SK-N-SH (cell line): ENCODE measurements around the gene NOD1. TPM values are rescaled to one million over a fixed set of nuclear protein-coding genes. Genes with fewer than 3 reads are reported as not detected.

Source experiments
- CTCF ChIA-PET: fragments of 300-600, 350-600 bp; formaldehyde crosslinking; extraction: SDS; loops from one replicate; lab custom pipeline; 2021; lab: Yijun Ruan, JAX
- POLR2A ChIA-PET: fragments of 350-600 bp; sonication (Branson Sonifier 250); formaldehyde crosslinking; extraction: SDS; loops from one replicate; lab custom pipeline; 2020; ENCODE audit warnings: antibody characterized with exemption, inconsistent platforms; lab: Yijun Ruan, JAX
- DNase-seq: peaks from one replicate; pipeline ENCODE4 v3.0.0; 2012
- H2AFZ ChIP-seq: fragments of 200-600 bp; sonication (generic); 2 replicates; pipeline ENCODE4 v1.8.1; 2016; ENCODE audit warnings: antibody characterized with exemption, mild to moderate bottlenecking, low read depth
- H3F3A ChIP-seq: fragments of 200-600 bp; sonication (generic); replicated peaks from 2 replicates; pipeline ENCODE3; 2016; ENCODE audit warnings: antibody characterized with exemption, mild to moderate bottlenecking; ENCODE audit not compliant: insufficient read depth
- H3K27ac ChIP-seq, 2 experiments: fragments of 200-500 bp in 1 of 2; fragments of 200-600 bp in 1 of 2; sonication (Bioruptor generic) in 1 of 2; sonication (generic), shearing (Covaris generic) in 1 of 2; 2 replicates each; pipeline versions ENCODE4 v1.5.1 to v1.6.1; 2014 to 2016; ENCODE audit warnings: low read depth in 2 of 2, inconsistent platforms in 1 of 2, low read length in 1 of 2, mild to moderate bottlenecking in 1 of 2, mixed read lengths in 1 of 2
- H3K27me3 ChIP-seq: fragments of 200-600 bp; sonication (generic), shearing (Covaris generic); 2 replicates; pipeline ENCODE4 v1.6.1; 2016; ENCODE audit warnings: mixed run types; ENCODE audit not compliant: insufficient read depth
- H3K36me3 ChIP-seq, 2 experiments: fragments of 200-500 bp in 1 of 2; fragments of 200-600 bp in 1 of 2; sonication (Bioruptor generic) in 1 of 2; sonication (generic) in 1 of 2; replicated peaks in 1 of 2; 2 replicates each; pipeline versions ENCODE3 to v1.5.1; 2014 to 2016; ENCODE audit warnings: low read length in 1 of 2, mild to moderate bottlenecking in 1 of 2; ENCODE audit not compliant: insufficient read depth in 2 of 2, control insufficient read depth in 1 of 2
- H3K4me1 ChIP-seq, 2 experiments: fragments of 200-500 bp in 1 of 2; fragments of 200-600 bp in 1 of 2; sonication (Bioruptor generic) in 1 of 2; sonication (generic), shearing (Covaris generic) in 1 of 2; 2 replicates each; pipeline versions ENCODE4 v1.5.1 to v1.6.1; 2014 to 2016; ENCODE audit warnings: low read depth in 1 of 2, low read length in 1 of 2, mixed run types in 1 of 2; ENCODE audit not compliant: insufficient read depth in 2 of 2, control insufficient read depth in 1 of 2
- H3K4me2 ChIP-seq: fragments of 200-600 bp; sonication (generic), shearing (Covaris generic); 2 replicates; pipeline ENCODE4 v1.6.1; 2017; ENCODE audit warnings: mixed run types
- H3K4me3 ChIP-seq, 2 experiments: fragments of 200-500 bp in 1 of 2; fragments of 200-600 bp in 1 of 2; sonication (Bioruptor generic) in 1 of 2; sonication (generic), shearing (Covaris generic) in 1 of 2; 2 replicates each; pipeline versions ENCODE4 v1.5.1 to v1.8.1; 2014 to 2016; ENCODE audit warnings: low read depth in 2 of 2, inconsistent platforms in 1 of 2, low read length in 1 of 2, mild to moderate bottlenecking in 1 of 2, mixed read lengths in 1 of 2, moderate library complexity in 1 of 2
- H3K79me2 ChIP-seq: fragments of 200-600 bp; sonication (generic); 2 replicates; pipeline ENCODE4 v1.8.1; 2017; ENCODE audit warnings: mild to moderate bottlenecking; ENCODE audit not compliant: insufficient read depth
- H3K9ac ChIP-seq: fragments of 200-600 bp; sonication (generic); 2 replicates; pipeline ENCODE4 v1.6.1; 2017; ENCODE audit warnings: mixed run types
- H3K9me2 ChIP-seq: fragments of 200-600 bp; sonication (generic); 2 replicates; pipeline ENCODE4 v1.6.1; 2017; ENCODE audit warnings: mixed run types
- H3K9me3 ChIP-seq: fragments of 200-600 bp; sonication (generic); 2 replicates; pipeline ENCODE4 v1.6.1; 2017; ENCODE audit warnings: mixed run types, mild to moderate bottlenecking, moderate library complexity
- H4K20me1 ChIP-seq: fragments of 200-600 bp; sonication (generic); 2 replicates; pipeline ENCODE4 v1.6.1; 2017; ENCODE audit warnings: mild to moderate bottlenecking, mixed run types; ENCODE audit not compliant: insufficient read depth
- CHD2 ChIP-seq: fragments of 150-350 bp; IDR thresholded peaks from 2 replicates; pipeline ENCODE4 v1.6.1; 2018; ENCODE audit warnings: low read length; ENCODE audit not compliant: partially characterized antibody
- ELF1 ChIP-seq: IDR thresholded peaks from 2 replicates; pipeline ENCODE4 v1.4.0; 2012
- FOXM1 ChIP-seq: IDR thresholded peaks from 2 replicates; pipeline ENCODE4 v1.4.0; 2012; ENCODE audit warnings: low read depth, mild to moderate bottlenecking
- GABPA ChIP-seq: IDR thresholded peaks from 2 replicates; pipeline ENCODE4 v1.4.0; 2012; ENCODE audit warnings: low read depth, mild to moderate bottlenecking
- GATA2 ChIP-seq: sonication (generic); formaldehyde crosslinking; IDR thresholded peaks from 2 replicates; pipeline ENCODE4 v1.5.0; 2020; ENCODE audit warnings: mild to moderate bottlenecking, missing genetic modification reagents
- MEF2A ChIP-seq: IDR thresholded peaks from 2 replicates; pipeline ENCODE4 v1.4.0; 2012; ENCODE audit warnings: low read depth, borderline replicate concordance
- NFIC ChIP-seq: IDR thresholded peaks from 2 replicates; pipeline ENCODE4 v1.4.0; 2012; ENCODE audit warnings: borderline replicate concordance
- RAD21 ChIP-seq: IDR thresholded peaks from 2 replicates; pipeline ENCODE4 v1.6.1; 2012; ENCODE audit warnings: mild to moderate bottlenecking, low read length
- RCOR1 ChIP-seq: fragments of 150-350 bp; IDR thresholded peaks from 2 replicates; pipeline ENCODE4 v1.6.1; 2017; ENCODE audit warnings: antibody characterized with exemption, low read length
- TAF1 ChIP-seq: IDR thresholded peaks from 2 replicates; pipeline ENCODE4 v1.6.1; 2012; ENCODE audit warnings: low read depth, mild to moderate bottlenecking, low read length, moderate library complexity, borderline replicate concordance
- TCF12 ChIP-seq: IDR thresholded peaks from 2 replicates; pipeline ENCODE4 v1.4.0; 2012
- YY1 ChIP-seq: IDR thresholded peaks from 2 replicates; pipeline ENCODE4 v1.4.0; 2012; ENCODE audit warnings: low read depth, mild to moderate bottlenecking
- WGBS: methylation state at CpG from one replicate; pipeline ENCODE4 v1.1.6; 2017; ENCODE audit warnings: low lambda C conversion rate; 5-methylcytosine and 5-hydroxymethylcytosine counted together
- polyA plus RNA-seq, 3 experiments: library from polyadenylated mRNA; depleted of rRNA; stranded (reverse); fragments of >200 nt; gene quantifications; 2 replicates each; pipeline ENCODE4 v1.2.3, GENCODE V29; 2012
- TF ChIP-seq, protein P1 (sequence below): IDR thresholded peaks from 2 replicates; pipeline ENCODE4 v1.4.0; 2012; ENCODE audit warnings: low read depth, borderline replicate concordance
- TF ChIP-seq, protein P2 (sequence below): IDR thresholded peaks from 2 replicates; pipeline ENCODE4 v1.6.1; 2012; ENCODE audit warnings: mild to moderate bottlenecking, low read depth, low read length, moderate library complexity
- TF ChIP-seq, protein P3 (sequence below): fragments of 150-350 bp; IDR thresholded peaks from 2 replicates; pipeline ENCODE4 v1.6.1; 2017; ENCODE audit warnings: antibody characterized with exemption, low read length, low read depth, borderline replicate concordance
- TF ChIP-seq, protein P4 (sequence below): fragments of 150-350 bp; IDR thresholded peaks from 2 replicates; pipeline ENCODE4 v1.6.1; 2016; ENCODE audit warnings: mild to moderate bottlenecking, low read depth, low read length
- TF ChIP-seq, protein P5 (sequence below): IDR thresholded peaks from 2 replicates; pipeline ENCODE4; 2012

NOD1 gene, protein sequence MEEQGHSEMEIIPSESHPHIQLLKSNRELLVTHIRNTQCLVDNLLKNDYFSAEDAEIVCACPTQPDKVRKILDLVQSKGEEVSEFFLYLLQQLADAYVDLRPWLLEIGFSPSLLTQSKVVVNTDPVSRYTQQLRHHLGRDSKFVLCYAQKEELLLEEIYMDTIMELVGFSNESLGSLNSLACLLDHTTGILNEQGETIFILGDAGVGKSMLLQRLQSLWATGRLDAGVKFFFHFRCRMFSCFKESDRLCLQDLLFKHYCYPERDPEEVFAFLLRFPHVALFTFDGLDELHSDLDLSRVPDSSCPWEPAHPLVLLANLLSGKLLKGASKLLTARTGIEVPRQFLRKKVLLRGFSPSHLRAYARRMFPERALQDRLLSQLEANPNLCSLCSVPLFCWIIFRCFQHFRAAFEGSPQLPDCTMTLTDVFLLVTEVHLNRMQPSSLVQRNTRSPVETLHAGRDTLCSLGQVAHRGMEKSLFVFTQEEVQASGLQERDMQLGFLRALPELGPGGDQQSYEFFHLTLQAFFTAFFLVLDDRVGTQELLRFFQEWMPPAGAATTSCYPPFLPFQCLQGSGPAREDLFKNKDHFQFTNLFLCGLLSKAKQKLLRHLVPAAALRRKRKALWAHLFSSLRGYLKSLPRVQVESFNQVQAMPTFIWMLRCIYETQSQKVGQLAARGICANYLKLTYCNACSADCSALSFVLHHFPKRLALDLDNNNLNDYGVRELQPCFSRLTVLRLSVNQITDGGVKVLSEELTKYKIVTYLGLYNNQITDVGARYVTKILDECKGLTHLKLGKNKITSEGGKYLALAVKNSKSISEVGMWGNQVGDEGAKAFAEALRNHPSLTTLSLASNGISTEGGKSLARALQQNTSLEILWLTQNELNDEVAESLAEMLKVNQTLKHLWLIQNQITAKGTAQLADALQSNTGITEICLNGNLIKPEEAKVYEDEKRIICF
- polyA plus RNA-seq (2012; rRNA removed), result 5.5 and 5.6 TPM in 2 replicates
- 3.2 and 3.5 TPM in 2 replicates for polyA plus RNA-seq (2012; cell fraction: cytosol; rRNA removed)
- 15.0 and 18.3 TPM in 2 replicates for polyA plus RNA-seq (2012; cell fraction: nucleus; rRNA removed)

DNA sequence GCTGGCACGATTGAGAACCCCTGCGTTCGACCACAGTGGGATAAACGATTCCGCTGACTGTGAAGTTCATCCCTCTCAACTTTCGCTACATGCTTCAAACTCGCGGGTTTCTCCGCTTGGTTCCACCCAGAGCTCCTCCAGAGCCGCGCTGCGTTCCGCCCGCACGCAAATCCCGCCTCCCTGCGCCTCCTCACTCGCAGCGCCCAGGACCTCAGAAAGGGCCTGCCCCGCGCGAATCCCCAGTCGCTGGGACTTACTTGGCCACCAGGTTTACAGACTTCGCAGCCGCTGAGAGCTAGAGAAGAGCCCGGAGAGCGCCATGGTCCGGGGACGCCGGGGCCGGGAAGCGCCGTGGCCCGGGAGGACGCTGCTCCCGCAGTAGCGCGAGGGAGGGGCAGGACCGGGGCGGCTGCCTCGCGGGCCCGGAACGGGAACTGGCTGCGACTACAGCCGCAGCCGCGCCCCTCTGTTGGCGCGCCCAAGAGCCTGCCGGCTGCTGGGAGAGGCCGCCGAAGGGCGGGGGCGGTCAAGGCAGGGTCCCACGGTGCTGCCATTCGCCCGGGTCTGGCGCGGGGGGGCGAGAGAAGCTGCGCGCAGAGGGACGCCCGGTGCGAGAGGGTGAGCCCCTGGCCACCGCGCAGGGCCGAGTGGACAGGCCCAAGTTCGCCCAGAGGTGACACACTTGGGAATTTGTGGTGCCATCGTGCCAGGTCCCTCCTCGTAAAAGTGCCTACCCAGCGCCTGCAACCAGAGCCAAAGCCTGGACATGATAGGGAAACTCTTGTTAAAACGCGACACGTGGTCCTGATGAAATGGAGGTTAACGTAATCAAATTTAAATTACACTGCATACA lies at the start of gene NOD1:
TSS of gene NOD1 (minus strand) at position 436 of the 853 bp plus-strand sequence. CDS start 21,863 bp downstream, outside the sequence.
- Histone ChIP-seq H3F3A (peaks cover 11% of the 10 kb centered on the region), H4K20me1 (no peaks in the 10 kb centered on the region), H2AFZ (peak within 1 kb of the TSS; percentile 84), H3K79me2 (peaks cover 24% of the 10 kb centered on the region; the same call in 1 of the 2 replicates), H3K27ac (peak within 1 kb of the TSS; percentile 90 to 96), H3K9me3 (no peaks in the 10 kb centered on the region), H3K36me3 (peaks cover 0 to 6% of the 10 kb centered on the region in 2 experiments), H3K4me2 (peak within 1 kb of the TSS; percentile 94), H3K9ac (peak within 1 kb of the TSS; percentile 91), H3K4me1 (peaks cover 0 to 36% of the 10 kb centered on the region in 2 experiments; a peak in 2 of 4 replicates), H3K4me3 (peak within 1 kb of the TSS; percentile 85 to 90), H3K9me2 (no peaks in the 10 kb centered on the region), H3K27me3 (no peaks in the 10 kb centered on the region)
- 4% methylated on average over 44 of the region's 77 CpGs for WGBS
- CTCF ChIA-PET, result interaction anchor here (0.9 to 2.4 kb wide), 13 partner anchors 8 to 314 kb away, joined by 3 to 11 read pairs (median 5); no protein-coding TSS in a partner anchor
- POLR2A ChIA-PET, result interaction anchor here (0.6 to 2.6 kb wide), 8 partner anchors 9 to 195 kb away, joined by 3 to 13 read pairs (median 5); partner anchors contain the start of gene ZNRF2
- DNase-seq, result peak; percentile 96
- TF ChIP-seq NFIC, result no peak; the same call in 1 of the 2 replicates
- peak; percentile 86 for TF ChIP-seq CHD2
- TF ChIP-seq, protein P1, sequence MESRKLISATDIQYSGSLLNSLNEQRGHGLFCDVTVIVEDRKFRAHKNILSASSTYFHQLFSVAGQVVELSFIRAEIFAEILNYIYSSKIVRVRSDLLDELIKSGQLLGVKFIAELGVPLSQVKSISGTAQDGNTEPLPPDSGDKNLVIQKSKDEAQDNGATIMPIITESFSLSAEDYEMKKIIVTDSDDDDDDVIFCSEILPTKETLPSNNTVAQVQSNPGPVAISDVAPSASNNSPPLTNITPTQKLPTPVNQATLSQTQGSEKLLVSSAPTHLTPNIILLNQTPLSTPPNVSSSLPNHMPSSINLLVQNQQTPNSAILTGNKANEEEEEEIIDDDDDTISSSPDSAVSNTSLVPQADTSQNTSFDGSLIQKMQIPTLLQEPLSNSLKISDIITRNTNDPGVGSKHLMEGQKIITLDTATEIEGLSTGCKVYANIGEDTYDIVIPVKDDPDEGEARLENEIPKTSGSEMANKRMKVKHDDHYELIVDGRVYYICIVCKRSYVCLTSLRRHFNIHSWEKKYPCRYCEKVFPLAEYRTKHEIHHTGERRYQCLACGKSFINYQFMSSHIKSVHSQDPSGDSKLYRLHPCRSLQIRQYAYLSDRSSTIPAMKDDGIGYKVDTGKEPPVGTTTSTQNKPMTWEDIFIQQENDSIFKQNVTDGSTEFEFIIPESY, result peak; percentile 72; the same call in 1 of the 2 replicates
- TF ChIP-seq MEF2A, result no peak
- TF ChIP-seq, protein P2, sequence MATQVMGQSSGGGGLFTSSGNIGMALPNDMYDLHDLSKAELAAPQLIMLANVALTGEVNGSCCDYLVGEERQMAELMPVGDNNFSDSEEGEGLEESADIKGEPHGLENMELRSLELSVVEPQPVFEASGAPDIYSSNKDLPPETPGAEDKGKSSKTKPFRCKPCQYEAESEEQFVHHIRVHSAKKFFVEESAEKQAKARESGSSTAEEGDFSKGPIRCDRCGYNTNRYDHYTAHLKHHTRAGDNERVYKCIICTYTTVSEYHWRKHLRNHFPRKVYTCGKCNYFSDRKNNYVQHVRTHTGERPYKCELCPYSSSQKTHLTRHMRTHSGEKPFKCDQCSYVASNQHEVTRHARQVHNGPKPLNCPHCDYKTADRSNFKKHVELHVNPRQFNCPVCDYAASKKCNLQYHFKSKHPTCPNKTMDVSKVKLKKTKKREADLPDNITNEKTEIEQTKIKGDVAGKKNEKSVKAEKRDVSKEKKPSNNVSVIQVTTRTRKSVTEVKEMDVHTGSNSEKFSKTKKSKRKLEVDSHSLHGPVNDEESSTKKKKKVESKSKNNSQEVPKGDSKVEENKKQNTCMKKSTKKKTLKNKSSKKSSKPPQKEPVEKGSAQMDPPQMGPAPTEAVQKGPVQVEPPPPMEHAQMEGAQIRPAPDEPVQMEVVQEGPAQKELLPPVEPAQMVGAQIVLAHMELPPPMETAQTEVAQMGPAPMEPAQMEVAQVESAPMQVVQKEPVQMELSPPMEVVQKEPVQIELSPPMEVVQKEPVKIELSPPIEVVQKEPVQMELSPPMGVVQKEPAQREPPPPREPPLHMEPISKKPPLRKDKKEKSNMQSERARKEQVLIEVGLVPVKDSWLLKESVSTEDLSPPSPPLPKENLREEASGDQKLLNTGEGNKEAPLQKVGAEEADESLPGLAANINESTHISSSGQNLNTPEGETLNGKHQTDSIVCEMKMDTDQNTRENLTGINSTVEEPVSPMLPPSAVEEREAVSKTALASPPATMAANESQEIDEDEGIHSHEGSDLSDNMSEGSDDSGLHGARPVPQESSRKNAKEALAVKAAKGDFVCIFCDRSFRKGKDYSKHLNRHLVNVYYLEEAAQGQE, result no peak
- peak; percentile 40; the same call in 1 of the 2 replicates for TF ChIP-seq YY1
- no peak for TF ChIP-seq RAD21
- TF ChIP-seq TAF1, result peak; percentile 61
- peak; percentile 32; the same call in 1 of the 2 replicates for TF ChIP-seq ELF1
- TF ChIP-seq FOXM1, result no peak
- no peak for TF ChIP-seq GATA2
- TF ChIP-seq, protein P3, sequence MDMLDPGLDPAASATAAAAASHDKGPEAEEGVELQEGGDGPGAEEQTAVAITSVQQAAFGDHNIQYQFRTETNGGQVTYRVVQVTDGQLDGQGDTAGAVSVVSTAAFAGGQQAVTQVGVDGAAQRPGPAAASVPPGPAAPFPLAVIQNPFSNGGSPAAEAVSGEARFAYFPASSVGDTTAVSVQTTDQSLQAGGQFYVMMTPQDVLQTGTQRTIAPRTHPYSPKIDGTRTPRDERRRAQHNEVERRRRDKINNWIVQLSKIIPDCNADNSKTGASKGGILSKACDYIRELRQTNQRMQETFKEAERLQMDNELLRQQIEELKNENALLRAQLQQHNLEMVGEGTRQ, result no peak; the same call in 1 of the 2 replicates
- TF ChIP-seq RCOR1, result no peak; the same call in 1 of the 2 replicates
- peak; percentile 49; the same call in 1 of the 2 replicates for TF ChIP-seq GABPA
- TF ChIP-seq, protein P4, sequence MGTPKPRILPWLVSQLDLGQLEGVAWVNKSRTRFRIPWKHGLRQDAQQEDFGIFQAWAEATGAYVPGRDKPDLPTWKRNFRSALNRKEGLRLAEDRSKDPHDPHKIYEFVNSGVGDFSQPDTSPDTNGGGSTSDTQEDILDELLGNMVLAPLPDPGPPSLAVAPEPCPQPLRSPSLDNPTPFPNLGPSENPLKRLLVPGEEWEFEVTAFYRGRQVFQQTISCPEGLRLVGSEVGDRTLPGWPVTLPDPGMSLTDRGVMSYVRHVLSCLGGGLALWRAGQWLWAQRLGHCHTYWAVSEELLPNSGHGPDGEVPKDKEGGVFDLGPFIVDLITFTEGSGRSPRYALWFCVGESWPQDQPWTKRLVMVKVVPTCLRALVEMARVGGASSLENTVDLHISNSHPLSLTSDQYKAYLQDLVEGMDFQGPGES, result no peak
- TF ChIP-seq TCF12, result no peak
- TF ChIP-seq, protein P5, sequence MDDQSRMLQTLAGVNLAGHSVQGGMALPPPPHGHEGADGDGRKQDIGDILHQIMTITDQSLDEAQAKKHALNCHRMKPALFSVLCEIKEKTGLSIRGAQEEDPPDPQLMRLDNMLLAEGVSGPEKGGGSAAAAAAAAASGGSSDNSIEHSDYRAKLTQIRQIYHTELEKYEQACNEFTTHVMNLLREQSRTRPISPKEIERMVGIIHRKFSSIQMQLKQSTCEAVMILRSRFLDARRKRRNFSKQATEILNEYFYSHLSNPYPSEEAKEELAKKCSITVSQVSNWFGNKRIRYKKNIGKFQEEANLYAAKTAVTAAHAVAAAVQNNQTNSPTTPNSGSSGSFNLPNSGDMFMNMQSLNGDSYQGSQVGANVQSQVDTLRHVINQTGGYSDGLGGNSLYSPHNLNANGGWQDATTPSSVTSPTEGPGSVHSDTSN, result 0 out of 2 replicates have a peak, but pooled peaks have one; percentile 3
